OCI-LY1 (cell line): ENCODE results near the gene UACA.

Source experiments
- EZH2 ChIP-seq: fragments of 200-600 bp; sonication (generic), shearing (Covaris generic); IDR thresholded peaks from 2 replicates; pipeline ENCODE4 v1.8.0; 2017; ENCODE audit warnings: borderline replicate concordance, mixed run types, mild to moderate bottlenecking, antibody characterized with exemption, low read length, moderate library complexity, mixed read lengths
- TF ChIP-seq, protein P1 (sequence below): fragments of 200-600 bp; sonication (generic), shearing (Covaris generic); IDR thresholded peaks from 2 replicates; pipeline ENCODE4 v1.5.1; 2017; ENCODE audit warnings: mild to moderate bottlenecking, antibody characterized with exemption, low read length, moderate library complexity, mixed read lengths

DNA sequence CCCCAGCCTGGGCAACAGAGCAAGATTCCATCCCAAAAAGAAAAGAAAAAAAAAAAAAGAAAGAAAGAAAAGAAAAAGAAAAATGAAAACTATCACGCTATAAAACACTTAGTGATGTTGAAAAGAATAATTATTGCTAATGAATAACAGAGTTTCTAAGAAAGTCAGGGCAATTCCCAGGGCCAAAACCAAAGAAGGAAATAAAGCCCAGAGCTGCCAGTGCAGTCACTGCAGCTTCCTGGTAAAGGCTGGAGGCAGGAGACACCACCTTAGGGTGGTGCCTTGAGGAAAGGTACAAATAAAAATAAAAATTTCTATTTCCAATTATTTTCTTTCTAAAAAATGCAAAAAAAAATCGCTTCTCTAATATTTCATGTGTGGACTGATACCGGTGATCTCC, 19.7 kb upstream of the UACA start:
- TF ChIP-seq, protein P1, sequence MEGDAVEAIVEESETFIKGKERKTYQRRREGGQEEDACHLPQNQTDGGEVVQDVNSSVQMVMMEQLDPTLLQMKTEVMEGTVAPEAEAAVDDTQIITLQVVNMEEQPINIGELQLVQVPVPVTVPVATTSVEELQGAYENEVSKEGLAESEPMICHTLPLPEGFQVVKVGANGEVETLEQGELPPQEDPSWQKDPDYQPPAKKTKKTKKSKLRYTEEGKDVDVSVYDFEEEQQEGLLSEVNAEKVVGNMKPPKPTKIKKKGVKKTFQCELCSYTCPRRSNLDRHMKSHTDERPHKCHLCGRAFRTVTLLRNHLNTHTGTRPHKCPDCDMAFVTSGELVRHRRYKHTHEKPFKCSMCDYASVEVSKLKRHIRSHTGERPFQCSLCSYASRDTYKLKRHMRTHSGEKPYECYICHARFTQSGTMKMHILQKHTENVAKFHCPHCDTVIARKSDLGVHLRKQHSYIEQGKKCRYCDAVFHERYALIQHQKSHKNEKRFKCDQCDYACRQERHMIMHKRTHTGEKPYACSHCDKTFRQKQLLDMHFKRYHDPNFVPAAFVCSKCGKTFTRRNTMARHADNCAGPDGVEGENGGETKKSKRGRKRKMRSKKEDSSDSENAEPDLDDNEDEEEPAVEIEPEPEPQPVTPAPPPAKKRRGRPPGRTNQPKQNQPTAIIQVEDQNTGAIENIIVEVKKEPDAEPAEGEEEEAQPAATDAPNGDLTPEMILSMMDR, result no peak
- no peak for TF ChIP-seq EZH2
